T-helper 2 cell treated with Interferon-gamma antibody and Interleukin-4, amounts not matched to agents 5 μg/mL and 100 μg/mL, for 36 hours (primary cell): ENCODE data around the gene HOXA4.

Experiments
- DNase-seq: peaks from one replicate; pipeline ENCODE4 v3.0.0; 2021; ENCODE audit warnings: low spot score
- H3K27ac Mint-ChIP-seq: one replicate; pipeline ENCODE4 v1.8.0; 2021; ENCODE audit warnings: mild to moderate bottlenecking, mixed read lengths
- H3K27me3 Mint-ChIP-seq: one replicate; pipeline ENCODE4 v1.8.0; 2021; ENCODE audit warnings: low read depth, mixed read lengths
- H3K36me3 Mint-ChIP-seq: one replicate; pipeline ENCODE4 v1.8.0; 2021; ENCODE audit warnings: low read depth, mixed read lengths
- H3K4me1 Mint-ChIP-seq: one replicate; pipeline ENCODE4 v1.8.0; 2021; ENCODE audit warnings: low read depth, mixed read lengths
- H3K4me3 Mint-ChIP-seq: one replicate; pipeline ENCODE4 v1.8.0; 2022; ENCODE audit warnings: mild to moderate bottlenecking, moderate library complexity, mixed read lengths
- H3K9me3 Mint-ChIP-seq: one replicate; pipeline ENCODE4 v1.8.0; 2021; ENCODE audit warnings: mixed read lengths

HOXA4 gene

DNA sequence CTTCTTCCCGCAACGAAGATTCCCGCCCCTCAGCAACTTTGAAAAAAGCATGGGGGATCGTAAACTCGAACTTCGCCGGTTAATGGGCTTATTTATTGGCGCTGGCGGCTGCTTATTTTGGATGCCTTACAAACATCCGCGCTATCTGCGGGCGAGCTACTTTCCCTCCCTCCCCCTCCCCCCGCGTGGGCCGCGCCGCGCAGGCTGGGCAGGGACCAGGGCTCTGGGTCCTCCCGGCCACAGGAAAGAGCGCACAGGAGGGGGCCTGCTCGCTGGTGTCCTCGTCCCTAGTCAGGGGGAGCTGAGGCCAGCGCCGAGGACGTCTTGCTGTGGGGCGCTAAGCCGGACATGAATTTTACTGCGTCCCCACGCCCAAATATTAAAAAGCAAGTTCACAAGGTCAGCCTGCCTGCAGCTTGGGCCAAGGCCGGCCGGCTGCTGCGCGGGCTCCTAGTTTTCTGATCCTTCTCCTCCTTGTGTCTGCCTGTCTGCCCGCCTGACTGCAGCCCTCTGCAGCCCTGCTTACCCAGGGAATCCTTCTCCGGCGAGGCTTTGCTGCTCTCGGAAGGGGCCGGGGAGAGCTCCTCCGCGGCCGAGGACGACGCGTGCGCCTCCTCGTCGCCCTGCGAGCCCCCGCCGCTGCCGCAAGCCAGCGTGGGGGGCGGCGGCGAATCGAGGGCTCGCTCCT lies 42.4 kb upstream of the HOXA4 start:
- Mint-ChIP-seq H3K27ac (no peak overlapping the region), H3K36me3 (peaks cover 8% of the 10 kb centered on the region), H3K27me3 (peaks cover 70% of the 10 kb centered on the region), H3K9me3 (no peaks in the 10 kb centered on the region), H3K4me1 (peaks cover 5% of the 10 kb centered on the region), H3K4me3 (no peak overlapping the region)
- no peak for DNase-seq

DNA sequence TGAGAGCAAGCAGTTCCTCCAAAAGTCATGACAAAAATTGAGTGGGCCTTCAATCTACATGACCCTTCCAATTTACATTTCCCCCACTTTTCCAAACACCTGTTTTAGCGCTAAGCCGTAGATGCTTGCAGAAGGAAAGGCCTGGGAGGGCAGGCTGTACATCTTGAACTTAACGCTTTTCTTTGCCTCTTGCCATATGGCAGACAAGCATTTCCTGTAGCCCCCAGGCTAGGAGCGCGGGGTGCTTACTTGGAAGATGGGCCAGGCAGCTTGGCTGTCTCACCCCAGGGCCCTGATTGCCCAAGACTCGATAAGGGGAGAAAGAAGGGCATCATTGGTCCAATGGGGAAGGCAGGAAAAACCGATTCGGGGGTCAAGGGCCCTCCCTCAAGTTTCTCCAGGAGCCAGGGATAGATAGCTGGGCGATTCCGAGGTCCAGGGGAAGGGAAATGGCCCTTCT lies 41.8 kb upstream of the HOXA4 start:
- Mint-ChIP-seq H3K9me3 (no peaks in the 10 kb centered on the region), H3K36me3 (peaks cover 8% of the 10 kb centered on the region), H3K4me1 (peaks cover 5% of the 10 kb centered on the region), H3K27me3 (peaks cover 70% of the 10 kb centered on the region), H3K27ac (peak overlapping the region; percentile 85), H3K4me3 (peak overlapping the region; percentile 55)
- no peak for DNase-seq

DNA sequence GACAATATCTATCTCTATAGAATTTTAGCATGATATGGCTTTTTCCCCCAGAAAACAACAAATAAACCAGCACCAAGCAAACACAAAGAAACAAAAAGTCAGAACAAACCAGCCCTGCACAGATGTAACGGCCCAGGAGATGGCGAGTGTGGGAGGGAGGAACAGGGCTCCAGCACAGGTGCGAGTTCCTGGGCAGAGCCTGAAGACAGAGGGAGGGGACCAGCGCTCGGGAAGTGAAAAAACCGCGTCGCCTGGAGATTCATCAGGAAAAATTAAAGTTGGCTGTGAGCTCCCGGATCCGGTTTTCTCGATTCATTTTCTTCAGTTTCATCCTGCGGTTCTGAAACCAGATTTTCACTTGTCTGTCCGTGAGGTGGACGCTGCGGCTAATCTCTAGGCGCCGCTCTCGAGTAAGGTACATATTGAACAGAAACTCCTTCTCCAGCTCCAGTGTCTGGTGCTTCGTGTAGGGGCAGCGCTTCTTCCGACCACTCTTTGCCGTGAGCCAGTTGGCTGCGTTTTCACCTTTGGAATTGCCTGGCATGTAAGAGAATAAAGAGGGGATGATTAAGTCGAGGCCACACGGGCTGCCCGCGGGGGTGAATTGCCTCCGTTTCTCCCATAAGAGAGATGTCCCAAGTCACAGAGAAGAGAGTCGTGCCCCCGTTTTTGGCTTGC lies 41.2 kb upstream of the HOXA4 start:
- no peak for DNase-seq
- H3K27me3 Mint-ChIP-seq = peaks cover 76% of the 10 kb centered on the region

GRCh38 chr7:27171325-27171636 lies 40.7 kb upstream of the HOXA4 start:
- Mint-ChIP-seq H3K4me1 (peaks cover 5% of the 10 kb centered on the region), H3K9me3 (no peaks in the 10 kb centered on the region), H3K27me3 (peaks cover 76% of the 10 kb centered on the region), H3K4me3 (no peak overlapping the region), H3K36me3 (peaks cover 8% of the 10 kb centered on the region), H3K27ac (no peak overlapping the region)
- no peak for DNase-seq

More for the DNA sequence above, 41.2 kb upstream of the HOXA4 start:
- Mint-ChIP-seq H3K36me3 (peaks cover 8% of the 10 kb centered on the region), H3K4me1 (peaks cover 5% of the 10 kb centered on the region), H3K27ac (peak overlapping the region; percentile 85), H3K9me3 (no peaks in the 10 kb centered on the region), H3K4me3 (peak overlapping the region; percentile 55)

- DNase-seq = no peak
- Mint-ChIP-seq H3K4me3 (no peak overlapping the region), H3K9me3 (no peaks in the 10 kb centered on the region), H3K27me3 (peaks cover 77% of the 10 kb centered on the region), H3K4me1 (peaks cover 5% of the 10 kb centered on the region), H3K36me3 (peaks cover 8% of the 10 kb centered on the region), H3K27ac (no peak overlapping the region)
Observed at GRCh38 chr7:27170426-27171324, 40.1 kb upstream of the HOXA4 start.

- Mint-ChIP-seq H3K36me3 (peaks cover 8% of the 10 kb centered on the region), H3K4me3 (no peak overlapping the region), H3K27ac (no peak overlapping the region), H3K27me3 (peaks cover 74% of the 10 kb centered on the region), H3K4me1 (peaks cover 5% of the 10 kb centered on the region), H3K9me3 (no peaks in the 10 kb centered on the region)
- DNase-seq = no peak
Observed at GRCh38 chr7:27169658-27170425, 39.3 kb upstream of the HOXA4 start.

GRCh38 chr7:27168265-27168947 lies 37.8 kb upstream of the HOXA4 start:
- Mint-ChIP-seq H3K9me3 (no peaks in the 10 kb centered on the region), H3K36me3 (peaks cover 8% of the 10 kb centered on the region), H3K27ac (peak overlapping the region; percentile 70), H3K4me1 (peaks cover 5% of the 10 kb centered on the region), H3K27me3 (peaks cover 82% of the 10 kb centered on the region), H3K4me3 (no peak overlapping the region)
- DNase-seq = no peak

DNA sequence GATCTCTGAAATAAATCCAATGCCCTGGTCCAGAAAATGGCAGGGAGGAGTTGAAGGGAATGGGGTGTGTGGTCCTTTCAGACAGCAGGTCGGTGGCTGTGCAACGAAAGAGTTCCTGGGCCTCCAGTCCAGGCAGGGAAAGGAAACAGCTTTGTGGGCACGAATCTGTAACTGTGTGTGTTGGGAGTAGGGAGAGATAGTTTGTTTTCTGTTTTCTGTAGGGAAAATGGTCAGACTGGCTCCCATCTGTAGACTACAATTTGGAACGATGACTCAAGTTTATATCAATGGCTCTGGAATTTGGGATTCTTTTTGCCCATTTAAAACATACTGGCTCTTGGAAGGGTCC lies 37.3 kb upstream of the HOXA4 start:
- Mint-ChIP-seq H3K4me3 (no peak overlapping the region), H3K27me3 (peaks cover 87% of the 10 kb centered on the region), H3K27ac (peak overlapping the region; percentile 41), H3K4me1 (peaks cover 5% of the 10 kb centered on the region), H3K36me3 (peaks cover 8% of the 10 kb centered on the region), H3K9me3 (no peaks in the 10 kb centered on the region)
- DNase-seq = no peak

DNA sequence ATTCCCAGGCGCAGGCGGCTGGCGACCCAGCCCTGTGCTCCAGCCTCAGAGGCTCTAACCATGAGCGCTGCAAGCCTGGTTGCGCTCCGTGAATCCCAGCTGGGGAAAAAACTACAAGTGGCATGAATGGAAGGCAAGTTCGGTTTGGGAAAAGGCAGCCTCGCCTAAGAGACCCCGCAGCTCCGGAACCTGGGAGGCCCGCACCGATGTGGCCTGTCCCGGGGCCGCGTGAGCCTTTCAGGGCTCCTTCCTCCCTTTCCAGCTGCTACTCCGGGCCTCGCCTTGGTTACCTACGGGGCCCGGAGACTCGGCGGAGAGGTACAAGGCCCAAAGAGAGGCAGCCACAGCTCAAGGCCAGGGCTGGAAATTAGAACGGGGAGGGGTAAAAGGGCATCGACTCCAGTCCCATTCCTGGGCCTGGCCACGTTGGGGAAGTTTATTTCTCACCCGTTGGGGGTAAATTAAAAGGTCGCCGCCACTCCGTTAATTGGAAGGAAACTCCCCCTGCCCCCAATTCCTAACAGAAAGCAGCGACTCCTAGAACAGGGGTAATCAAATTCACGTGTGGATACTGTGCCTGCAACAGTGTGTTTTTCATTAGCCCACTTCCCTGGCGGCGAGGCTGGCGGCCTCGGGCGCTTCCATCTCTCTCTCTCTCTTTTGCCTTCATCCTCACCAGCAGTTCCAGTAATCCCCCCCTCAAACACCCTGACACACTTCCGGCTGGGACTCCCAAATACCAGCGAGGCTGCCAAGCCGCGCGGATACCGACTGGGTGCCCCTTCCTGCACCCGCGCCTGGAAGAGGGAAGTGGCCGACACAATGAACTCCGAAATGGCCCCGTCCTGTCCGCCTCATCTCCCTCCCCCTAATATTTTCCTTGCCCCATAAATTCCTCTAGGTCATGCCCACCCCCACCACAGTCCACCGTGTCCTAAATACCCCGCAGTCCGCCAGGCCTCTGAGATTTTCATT lies 36.3 kb upstream of the HOXA4 start:
- peak overlapping the region; percentile 85 for H3K27ac Mint-ChIP-seq
- H3K36me3 Mint-ChIP-seq = peaks cover 3% of the 10 kb centered on the region
- H3K27me3 Mint-ChIP-seq = peaks cover 89% of the 10 kb centered on the region
- DNase-seq = no peak
- H3K9me3 Mint-ChIP-seq = no peaks in the 10 kb centered on the region
- H3K4me3 Mint-ChIP-seq = no peak overlapping the region
- peaks cover 3% of the 10 kb centered on the region for H3K4me1 Mint-ChIP-seq

- no peak for DNase-seq
- no peak overlapping the region for H3K4me3 Mint-ChIP-seq
- peaks cover 2% of the 10 kb centered on the region for H3K36me3 Mint-ChIP-seq
- H3K9me3 Mint-ChIP-seq = no peaks in the 10 kb centered on the region
- peaks cover 83% of the 10 kb centered on the region for H3K27me3 Mint-ChIP-seq
- H3K27ac Mint-ChIP-seq = peak overlapping the region; percentile 71
- peaks cover 3% of the 10 kb centered on the region for H3K4me1 Mint-ChIP-seq
Observed at GRCh38 chr7:27165996-27166530, 35.5 kb upstream of the HOXA4 start.

DNA sequence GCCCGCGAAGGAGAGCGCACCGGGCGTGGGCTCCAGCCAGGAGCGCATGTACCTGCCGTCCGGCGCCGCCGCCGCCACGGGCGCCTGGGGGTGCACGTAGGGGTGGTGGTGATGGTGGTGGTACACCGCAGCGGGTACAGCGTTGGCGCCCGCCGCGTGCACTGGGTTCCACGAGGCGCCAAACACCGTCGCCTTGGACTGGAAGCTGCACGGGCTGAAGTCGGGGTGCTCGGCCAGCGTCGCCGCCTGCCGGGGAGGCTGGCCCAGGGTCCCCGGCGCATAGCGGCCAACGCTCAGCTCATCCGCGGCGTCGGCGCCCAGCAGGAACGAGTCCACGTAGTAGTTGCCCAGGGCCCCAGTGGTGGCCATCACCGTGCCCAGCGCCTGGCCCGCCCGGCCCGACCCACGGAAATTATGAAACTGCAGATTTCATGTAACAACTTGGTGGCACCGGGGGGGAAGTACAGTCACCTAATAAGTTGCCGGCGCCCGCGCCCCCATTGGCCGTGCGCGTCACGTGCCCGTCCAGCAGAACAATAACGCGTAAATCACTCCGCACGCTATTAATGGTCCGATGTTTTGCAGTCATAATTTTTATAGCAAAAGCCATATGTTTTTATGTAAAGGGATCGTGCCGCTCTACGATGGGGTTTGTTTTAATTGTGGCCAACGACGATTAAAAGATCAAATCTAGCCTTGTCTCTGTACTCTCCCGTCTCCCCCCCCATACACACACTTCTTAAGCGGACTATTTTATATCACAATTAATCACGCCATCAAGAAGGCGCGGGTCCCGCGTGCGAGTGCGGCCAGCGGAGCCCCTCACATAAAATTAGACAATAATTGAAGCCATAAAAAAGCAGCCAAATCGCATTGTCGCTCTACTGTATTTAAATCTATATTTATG lies 34.8 kb upstream of the HOXA4 start, which contains the start of gene HOXA9:
TSS of gene HOXA9 (minus strand) at position 449 of the 907 bp plus-strand sequence. CDS start at position 369, 80 bp downstream.
- Mint-ChIP-seq H3K4me1 (peaks cover 3% of the 10 kb centered on the region), H3K36me3 (peaks cover 2% of the 10 kb centered on the region)

More for the DNA sequence above, 34.8 kb upstream of the HOXA4 start, which contains the start of gene HOXA9:
- H3K27me3 Mint-ChIP-seq = peaks cover 81% of the 10 kb centered on the region
- H3K9me3 Mint-ChIP-seq = no peaks in the 10 kb centered on the region
- H3K4me3 Mint-ChIP-seq = no peak within 1 kb of the TSS
- DNase-seq = no peak
- H3K27ac Mint-ChIP-seq = peak within 1 kb of the TSS; percentile 71
